HG02642 (cell line): ENCODE measurements around the gene SUN2.
A peak's percentile ranks its signal among the peaks of the same experiment; 100 is the strongest.

Experiments used
- ATAC-seq: cut with Tn5 transposase; IDR thresholded peaks from one replicate; pipeline ENCODE4 v1.9.1; 2021; ENCODE audit warnings: mild to moderate bottlenecking; ENCODE audit not compliant: unreplicated experiment, poor library complexity

The SUN2 gene

GRCh38 chr22:38756711-38757463, 1.1 kb upstream of the SUN2 start:
- no peak for ATAC-seq

GRCh38 chr22:38755155-38755910, 465 bp downstream of the SUN2 start:
- ATAC-seq = peak; percentile 36

- ATAC-seq = no peak
These were observed 1.0 kb downstream of the SUN2 start for GRCh38 chr22:38754751-38755154.

- ATAC-seq = no peak
These were observed 1.6 kb downstream of the SUN2 start for GRCh38 chr22:38753948-38754750.

GRCh38 chr22:38751422-38752346, 4.1 kb downstream of the SUN2 start:
- ATAC-seq = peak; percentile 35

- no peak for ATAC-seq
These were observed 4.8 kb downstream of the SUN2 start for GRCh38 chr22:38751066-38751421.

- no peak for ATAC-seq
These were observed 5.2 kb downstream of the SUN2 start for GRCh38 chr22:38750638-38751037.

GRCh38 chr22:38750104-38750503, 5.7 kb downstream of the SUN2 start:
- no peak for ATAC-seq

GRCh38 chr22:38748487-38749136, 7.2 kb downstream of the SUN2 start:
- ATAC-seq = no peak

GRCh38 chr22:38745676-38746460, 9.9 kb downstream of the SUN2 start:
- no peak for ATAC-seq

- no peak for ATAC-seq
These were observed 10.8 kb downstream of the SUN2 start for GRCh38 chr22:38744981-38745380.

GRCh38 chr22:38742176-38742942, 13.4 kb downstream of the SUN2 start:
- ATAC-seq = no peak

GRCh38 chr22:38741576-38741975, 14.2 kb downstream of the SUN2 start:
- ATAC-seq = no peak

GRCh38 chr22:38741166-38741565, 14.6 kb downstream of the SUN2 start:
- ATAC-seq = no peak

GRCh38 chr22:38740754-38741153, 15.0 kb downstream of the SUN2 start:
- ATAC-seq = no peak

GRCh38 chr22:38740116-38740723, 15.6 kb downstream of the SUN2 start:
- ATAC-seq = no peak

GRCh38 chr22:38739300-38740055, 16.3 kb downstream of the SUN2 start:
- ATAC-seq = no peak
